ENCODE results near the gene COL8A2. TPM values are rescaled to one million over a fixed set of nuclear protein-coding genes. Genes with fewer than 3 reads are reported as not detected.

The COL8A2 gene
- polyA plus RNA-seq, 3 donors: 0.90 to 3.0 (median 1.6) TPM

DNA sequence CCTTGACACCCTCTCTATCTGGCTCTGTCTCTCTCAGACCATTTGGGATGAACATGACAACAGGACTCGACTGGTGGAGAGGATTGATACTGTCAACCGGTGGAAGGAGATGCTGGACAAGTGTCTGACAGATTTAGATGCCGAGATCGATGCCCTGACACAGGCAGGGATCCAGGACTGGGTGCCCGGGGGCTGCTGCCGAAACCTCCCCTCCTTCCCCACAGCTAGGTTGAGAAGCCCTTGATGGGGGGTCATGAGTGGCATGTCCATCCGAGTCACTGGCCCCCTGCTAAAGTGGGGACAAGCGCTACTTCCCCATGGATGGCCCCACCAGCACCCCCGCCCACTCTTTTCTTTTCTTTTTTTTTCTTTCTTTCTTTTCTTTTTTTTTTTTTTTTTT lies 39.9 kb downstream of the COL8A2 start:
- no CpG with 5 or more reads among the region's 9 CpGs for WGBS (ENCODE audit: insufficient coverage)
- DNase-seq: no peak
- no peak overlapping the region for H3K27ac Mint-ChIP-seq
- peaks cover 0 to 1% of the 10 kb centered on the region in 2 donors for H3K36me3 Mint-ChIP-seq
- Histone ChIP-seq H3K27ac (ENCODE audit: low read depth in 1 of 2, low read length in 2 of 2) (no peak overlapping the region), H2AFZ (ENCODE audit: insufficient read depth, low read depth, low read length, poor library complexity, severe bottlenecking) (no peak overlapping the region), H3K4me1 (ENCODE audit: control insufficient read depth in 1 of 2, insufficient read depth in 2 of 2, low read length in 2 of 2) (peaks cover 27 to 28% of the 10 kb centered on the region in 2 donors), H3K27me3 (ENCODE audit: control insufficient read depth in 2 of 2, insufficient read depth in 2 of 2, low read length in 2 of 2) (peaks cover 0 to 21% of the 10 kb centered on the region in 2 donors), H3K9me3 (replicated peaks in 1 of 2; ENCODE audit: control insufficient read depth in 1 of 2, insufficient read depth in 1 of 2, low read length in 2 of 2) (no peaks in the 10 kb centered on the region), H3K4me2 (replicated peaks; ENCODE audit: extremely low read depth, low read length, poor library complexity, severe bottlenecking) (no peak overlapping the region), H3K4me3 (replicated peaks in 1 of 3; ENCODE audit: low read depth in 2 of 3, low read length in 3 of 3) (no peak overlapping the region), H3K36me3 (replicated peaks in 1 of 2; ENCODE audit: control insufficient read depth in 1 of 2, insufficient read depth in 2 of 2, low read length in 2 of 2) (no peaks in the 10 kb centered on the region), H3K9ac (ENCODE audit: insufficient read depth, low read length, poor library complexity, severe bottlenecking) (no peak overlapping the region), H4K20me1 (ENCODE audit: insufficient read depth, low read length) (no peaks in the 10 kb centered on the region), H3K79me2 (ENCODE audit: insufficient read depth, low read length) (peaks cover 15% of the 10 kb centered on the region)
- H3K4me3 Mint-ChIP-seq: peak overlapping the region in 1 of 2 donors; percentile 55
- H3K27me3 Mint-ChIP-seq (ENCODE audit: low read depth in 3 of 3): peaks cover 19 to 28% (median 27%) of the 10 kb centered on the region in 3 donors
- TF ChIP-seq CTCF (IDR thresholded peaks at IDR 0.05): no peak
- intact Hi-C loops (cut with micrococcal nuclease): no loop called here
- peaks cover 0 to 3% (median 0%) of the 10 kb centered on the region in 7 donors for H3K9me3 Mint-ChIP-seq
- peaks cover 20% of the 10 kb centered on the region for H3K4me1 Mint-ChIP-seq

DNA sequence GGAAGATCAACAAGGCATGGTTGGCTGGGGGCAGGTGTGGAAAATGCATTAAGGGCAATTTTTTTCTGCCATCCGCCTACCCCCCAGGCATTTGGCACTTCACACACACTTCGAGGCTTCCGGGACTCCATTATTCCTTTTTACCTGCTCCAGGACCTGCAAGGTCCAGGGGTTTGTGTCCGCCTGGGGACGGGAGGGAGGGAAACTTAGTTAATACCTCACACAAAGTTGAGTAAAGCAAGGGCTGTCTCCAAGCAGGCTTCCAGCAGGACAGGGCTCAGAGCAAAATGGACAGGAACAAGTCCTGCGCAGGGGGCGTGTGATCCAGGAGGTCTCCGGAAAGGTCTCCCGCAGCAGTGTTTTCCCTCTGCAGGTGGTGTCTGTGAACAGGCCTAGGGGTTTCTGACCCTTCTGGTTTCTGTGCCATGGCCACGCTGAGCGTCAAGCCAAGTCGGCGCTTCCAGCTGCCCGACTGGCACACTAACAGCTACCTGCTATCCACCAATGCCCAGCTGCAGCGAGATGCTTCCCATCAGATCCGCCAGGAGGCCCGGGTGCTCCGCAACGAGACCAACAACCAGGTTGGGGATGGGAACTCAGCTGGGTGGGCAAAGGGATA lies 40.4 kb downstream of the COL8A2 start:
- Histone ChIP-seq H3K27ac (ENCODE audit: low read depth in 1 of 2, low read length in 2 of 2) (no peak overlapping the region), H4K20me1 (ENCODE audit: insufficient read depth, low read length) (no peaks in the 10 kb centered on the region), H3K9me3 (replicated peaks in 1 of 2; ENCODE audit: control insufficient read depth in 1 of 2, insufficient read depth in 1 of 2, low read length in 2 of 2) (no peaks in the 10 kb centered on the region), H3K9ac (ENCODE audit: insufficient read depth, low read length, poor library complexity, severe bottlenecking) (peak overlapping the region; percentile 60), H3K4me1 (ENCODE audit: control insufficient read depth in 1 of 2, insufficient read depth in 2 of 2, low read length in 2 of 2) (peaks cover 22 to 23% of the 10 kb centered on the region in 2 donors), H3K4me3 (replicated peaks in 1 of 3; ENCODE audit: low read depth in 2 of 3, low read length in 3 of 3) (peak overlapping the region; percentile 18 to 73 (median 38)), H3K27me3 (ENCODE audit: control insufficient read depth in 2 of 2, insufficient read depth in 2 of 2, low read length in 2 of 2) (peaks cover 0 to 21% of the 10 kb centered on the region in 2 donors), H3K36me3 (replicated peaks in 1 of 2; ENCODE audit: control insufficient read depth in 1 of 2, insufficient read depth in 2 of 2, low read length in 2 of 2) (no peaks in the 10 kb centered on the region), H3K79me2 (ENCODE audit: insufficient read depth, low read length) (peaks cover 9% of the 10 kb centered on the region), H2AFZ (ENCODE audit: insufficient read depth, low read depth, low read length, poor library complexity, severe bottlenecking) (peak overlapping the region; percentile 92), H3K4me2 (replicated peaks; ENCODE audit: extremely low read depth, low read length, poor library complexity, severe bottlenecking) (peak overlapping the region; percentile 86)
- H3K36me3 Mint-ChIP-seq: no peaks in the 10 kb centered on the region
- WGBS (ENCODE audit: insufficient coverage): 82% methylated on average over 9 of the region's 19 CpGs
- peaks cover 18 to 28% (median 27%) of the 10 kb centered on the region in 3 donors for H3K27me3 Mint-ChIP-seq (ENCODE audit: low read depth in 3 of 3)
- intact Hi-C loops (cut with micrococcal nuclease): no loop called here
- peak overlapping the region; percentile 71 to 86 for H3K4me3 Mint-ChIP-seq
- peaks cover 0 to 3% (median 0%) of the 10 kb centered on the region in 7 donors for H3K9me3 Mint-ChIP-seq
- no peak for TF ChIP-seq CTCF (IDR thresholded peaks at IDR 0.05)
- peaks cover 16% of the 10 kb centered on the region for H3K4me1 Mint-ChIP-seq
- peak overlapping the region in 1 of 7 donors; percentile 74 for H3K27ac Mint-ChIP-seq
- DNase-seq: no peak

Data from CD14-positive monocyte (primary cell).